Measurements from ENCODE around the gene CXCL14. TPM values are rescaled to one million over a fixed set of nuclear protein-coding genes. Genes with fewer than 3 reads are reported as not detected.

Gene CXCL14
- total RNA-seq, 4 donors from 2014 or later: 0.42 to 4.0 (median 2.6) TPM

GRCh38 chr5:135574493-135574892, 4.3 kb downstream of the CXCL14 start:
- no peaks in the 10 kb centered on the region for H3K9me3 ChIP-seq
- intact Hi-C loops (cut with DNase I): no loop called here
- no peaks in the 10 kb centered on the region for H3K36me3 ChIP-seq
- no peak for DNase-seq (ENCODE audit: extremely low spot score)
- no peak overlapping the region for H3K4me3 ChIP-seq
- WGBS: 91% methylated on average over 10 of the region's 10 CpGs
- H3K27ac ChIP-seq (replicated peaks in 1 of 4): no peak overlapping the region
- H3K27me3 ChIP-seq: peaks cover 0 to 74% (median 4%) of the 10 kb centered on the region in 4 donors
- TF ChIP-seq CTCF (IDR thresholded peaks at IDR 0.05) (no peak), POLR2AphosphoS5 (IDR thresholded peaks at IDR 0.05) (no peak), EP300 (IDR thresholded peaks at IDR 0.05) (no peak), POLR2A (IDR thresholded peaks at IDR 0.05; ENCODE audit: low read depth) (no peak)
- H3K4me1 ChIP-seq: peaks cover 0 to 13% (median 10%) of the 10 kb centered on the region in 4 donors

- H3K27ac ChIP-seq (replicated peaks in 1 of 4): no peak overlapping the region
- H3K27me3 ChIP-seq: peaks cover 0 to 51% (median 0%) of the 10 kb centered on the region in 4 donors
- WGBS: 81% methylated on average over 9 of the region's 9 CpGs
- no peaks in the 10 kb centered on the region for H3K36me3 ChIP-seq
- no peaks in the 10 kb centered on the region for H3K9me3 ChIP-seq
- no peak for TF ChIP-seq POLR2A (IDR thresholded peaks at IDR 0.05; ENCODE audit: low read depth)
- TF ChIP-seq EP300 (IDR thresholded peaks at IDR 0.05): no peak
- no peak for TF ChIP-seq POLR2AphosphoS5 (IDR thresholded peaks at IDR 0.05)
- TF ChIP-seq CTCF (IDR thresholded peaks at IDR 0.05): no peak
- H3K4me1 ChIP-seq: no peaks in the 10 kb centered on the region
- no peak for DNase-seq (ENCODE audit: extremely low spot score)
- intact Hi-C loops (cut with DNase I): no loop called here
- H3K4me3 ChIP-seq: no peak overlapping the region
Measured at GRCh38 chr5:135571902-135572301, 6.9 kb downstream of the CXCL14 start.

GRCh38 chr5:135571066-135571609, 7.7 kb downstream of the CXCL14 start:
- 81% methylated on average over 10 of the region's 10 CpGs for WGBS
- no peaks in the 10 kb centered on the region for H3K4me1 ChIP-seq
- no peak for DNase-seq (ENCODE audit: extremely low spot score)
- H3K36me3 ChIP-seq: no peaks in the 10 kb centered on the region
- no peaks in the 10 kb centered on the region for H3K9me3 ChIP-seq
- intact Hi-C loops (cut with DNase I): no loop called here
- no peak overlapping the region for H3K27ac ChIP-seq (replicated peaks in 1 of 4)
- no peak overlapping the region for H3K4me3 ChIP-seq
- H3K27me3 ChIP-seq: peaks cover 0 to 52% (median 0%) of the 10 kb centered on the region in 4 donors
- TF ChIP-seq POLR2A (IDR thresholded peaks at IDR 0.05; ENCODE audit: low read depth): no peak
- TF ChIP-seq CTCF (IDR thresholded peaks at IDR 0.05): no peak
- TF ChIP-seq POLR2AphosphoS5 (IDR thresholded peaks at IDR 0.05): no peak
- no peak for TF ChIP-seq EP300 (IDR thresholded peaks at IDR 0.05)

GRCh38 chr5:135570453-135570764, 8.4 kb downstream of the CXCL14 start:
- Histone ChIP-seq H3K9me3 (no peaks in the 10 kb centered on the region), H3K27ac (replicated peaks in 1 of 4) (no peak overlapping the region), H3K4me1 (no peaks in the 10 kb centered on the region), H3K36me3 (no peaks in the 10 kb centered on the region), H3K4me3 (no peak overlapping the region), H3K27me3 (peaks cover 0 to 49% (median 0%) of the 10 kb centered on the region in 4 donors)
- TF ChIP-seq POLR2AphosphoS5 (IDR thresholded peaks at IDR 0.05) (no peak), EP300 (IDR thresholded peaks at IDR 0.05) (no peak), POLR2A (IDR thresholded peaks at IDR 0.05; ENCODE audit: low read depth) (no peak), CTCF (IDR thresholded peaks at IDR 0.05) (no peak)
- intact Hi-C loops (cut with DNase I): no loop called here
- DNase-seq (ENCODE audit: extremely low spot score): no peak
- WGBS: 57% methylated on average over 3 of the region's 3 CpGs
